ENCODE data around the gene MARCHF2.
A peak's percentile ranks its signal among the peaks of the same experiment; 100 is the strongest.
"Not testable (repeated sequence)": the region's sequence is repeated elsewhere in the genome, so short reads cannot be mapped to it uniquely, and the experiment has no call there.

MARCHF2 gene, protein sequence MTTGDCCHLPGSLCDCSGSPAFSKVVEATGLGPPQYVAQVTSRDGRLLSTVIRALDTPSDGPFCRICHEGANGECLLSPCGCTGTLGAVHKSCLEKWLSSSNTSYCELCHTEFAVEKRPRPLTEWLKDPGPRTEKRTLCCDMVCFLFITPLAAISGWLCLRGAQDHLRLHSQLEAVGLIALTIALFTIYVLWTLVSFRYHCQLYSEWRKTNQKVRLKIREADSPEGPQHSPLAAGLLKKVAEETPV

GRCh38 chr19:8412783-8413628 lies at the start of gene MARCHF2:
TSS of gene MARCHF2 (plus strand) at chr19:8413305. CDS start at chr19:8421841, 8,536 bp downstream.
- DNase-seq, result peak; percentile 38 to 98 (median 94)

DNA sequence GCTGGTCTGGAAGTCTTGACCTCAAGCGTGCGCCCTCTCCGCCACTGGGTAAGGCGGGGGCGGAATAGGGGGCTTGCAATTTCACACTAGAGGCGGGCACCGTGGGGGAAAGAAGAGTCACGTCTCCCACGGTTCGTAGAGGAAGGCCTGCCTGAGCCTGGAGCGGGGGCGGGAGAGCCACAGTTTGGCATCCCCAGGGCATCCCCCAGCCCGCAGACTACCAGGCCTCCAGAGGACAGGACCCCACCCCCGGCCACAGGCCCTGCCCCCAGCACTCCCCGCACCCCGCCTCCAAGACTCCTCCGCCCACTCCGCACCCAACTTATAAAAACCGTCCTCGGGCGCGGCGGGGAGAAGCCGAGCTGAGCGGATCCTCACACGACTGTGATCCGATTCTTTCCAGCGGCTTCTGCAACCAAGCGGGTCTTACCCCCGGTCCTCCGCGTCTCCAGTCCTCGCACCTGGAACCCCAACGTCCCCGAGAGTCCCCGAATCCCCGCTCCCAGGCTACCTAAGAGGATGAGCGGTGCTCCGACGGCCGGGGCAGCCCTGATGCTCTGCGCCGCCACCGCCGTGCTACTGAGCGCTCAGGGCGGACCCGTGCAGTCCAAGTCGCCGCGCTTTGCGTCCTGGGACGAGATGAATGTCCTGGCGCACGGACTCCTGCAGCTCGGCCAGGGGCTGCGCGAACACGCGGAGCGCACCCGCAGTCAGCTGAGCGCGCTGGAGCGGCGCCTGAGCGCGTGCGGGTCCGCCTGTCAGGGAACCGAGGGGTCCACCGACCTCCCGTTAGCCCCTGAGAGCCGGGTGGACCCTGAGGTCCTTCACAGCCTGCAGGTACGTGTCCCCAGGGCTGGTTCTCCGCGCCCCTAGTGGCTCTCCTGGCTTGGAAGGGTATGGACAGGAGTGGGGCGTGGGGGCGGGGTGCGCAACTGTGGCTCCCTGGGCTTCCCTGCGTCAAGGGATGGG lies 49.0 kb upstream of the MARCHF2 start, which contains the start of gene ANGPTL4:
Gene ANGPTL4, plus strand, starts transcription at position 353 of the 969 bp plus-strand sequence. Its CDS starts 167 bp downstream, at position 520.
- peak in 43 of 56 donors; percentile 6 to 69 (median 35) for DNase-seq

DNA sequence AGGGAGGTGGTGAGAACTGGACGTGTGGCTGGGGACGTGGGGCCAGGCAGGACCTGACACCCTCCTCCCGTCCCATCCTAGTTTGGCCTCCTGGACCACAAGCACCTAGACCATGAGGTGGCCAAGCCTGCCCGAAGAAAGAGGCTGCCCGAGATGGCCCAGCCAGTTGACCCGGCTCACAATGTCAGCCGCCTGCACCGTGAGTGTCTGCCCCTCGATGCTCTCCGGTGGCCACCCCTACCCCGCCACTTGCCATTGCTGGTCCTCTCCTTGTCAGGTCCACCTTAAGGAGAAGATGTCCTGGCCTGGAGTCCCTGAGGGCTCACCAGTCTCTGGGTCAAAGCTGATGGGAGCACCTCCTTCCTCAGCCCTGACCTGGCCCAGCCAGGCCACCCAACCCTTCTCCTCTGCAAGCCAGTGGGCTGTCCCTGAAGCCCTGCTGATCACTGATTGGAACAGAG lies 47.0 kb upstream of the MARCHF2 start:
- no peak for DNase-seq

DNA sequence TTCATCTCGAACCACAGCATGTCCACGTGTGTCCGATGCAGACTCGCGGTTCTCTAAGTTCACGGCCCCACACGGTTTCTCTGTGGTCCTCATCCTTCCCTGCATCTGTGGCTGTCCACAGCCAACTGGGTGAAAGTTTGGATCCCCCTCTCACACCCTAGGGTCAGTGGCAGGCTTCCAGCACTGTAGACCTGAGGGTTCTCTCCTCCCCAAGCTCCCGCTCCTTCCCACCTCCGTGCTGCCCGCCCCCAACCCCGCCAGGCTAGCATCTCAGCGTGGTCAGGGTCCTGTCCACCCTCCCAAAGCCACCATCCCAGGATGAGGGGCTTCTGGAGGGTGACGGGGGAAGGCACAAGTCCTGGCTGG lies 46.2 kb upstream of the MARCHF2 start:
- peak in 13 of 56 donors; percentile 16 to 68 (median 48) for DNase-seq

- DNase-seq, result peak in 51 of 56 donors; percentile 14 to 90 (median 60)
These were observed 45.6 kb upstream of the MARCHF2 start for GRCh38 chr19:8367327-8368001.

GRCh38 chr19:8370176-8371010 lies 42.7 kb upstream of the MARCHF2 start:
- no peak for DNase-seq

GRCh38 chr19:8371011-8371804 lies 41.9 kb upstream of the MARCHF2 start:
- DNase-seq, result no peak

- DNase-seq, result peak in 1 of 56 donors; percentile 19
These were observed 39.0 kb upstream of the MARCHF2 start for GRCh38 chr19:8373867-8374813.

DNA sequence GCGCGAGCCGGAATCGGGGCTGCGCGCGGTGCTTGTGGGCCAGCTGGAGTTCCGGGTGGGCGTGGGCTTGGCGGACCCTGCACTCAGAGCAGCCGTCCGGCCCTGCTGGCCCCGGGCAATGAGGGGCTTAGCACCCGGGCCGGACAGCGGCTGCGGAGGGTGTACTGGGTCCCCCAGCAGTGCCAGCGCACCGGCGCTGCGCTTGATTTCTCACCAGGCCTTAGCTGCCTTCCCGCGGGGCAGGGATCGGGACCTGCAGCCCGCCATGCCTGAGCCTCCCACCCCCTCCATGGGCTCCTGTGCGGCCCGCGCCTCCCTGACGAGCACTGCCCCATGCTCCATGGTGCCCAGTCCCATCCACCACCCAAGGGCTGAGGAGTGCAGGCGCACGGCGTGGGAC lies 37.3 kb upstream of the MARCHF2 start:
- not testable (repeated sequence) for DNase-seq

DNA sequence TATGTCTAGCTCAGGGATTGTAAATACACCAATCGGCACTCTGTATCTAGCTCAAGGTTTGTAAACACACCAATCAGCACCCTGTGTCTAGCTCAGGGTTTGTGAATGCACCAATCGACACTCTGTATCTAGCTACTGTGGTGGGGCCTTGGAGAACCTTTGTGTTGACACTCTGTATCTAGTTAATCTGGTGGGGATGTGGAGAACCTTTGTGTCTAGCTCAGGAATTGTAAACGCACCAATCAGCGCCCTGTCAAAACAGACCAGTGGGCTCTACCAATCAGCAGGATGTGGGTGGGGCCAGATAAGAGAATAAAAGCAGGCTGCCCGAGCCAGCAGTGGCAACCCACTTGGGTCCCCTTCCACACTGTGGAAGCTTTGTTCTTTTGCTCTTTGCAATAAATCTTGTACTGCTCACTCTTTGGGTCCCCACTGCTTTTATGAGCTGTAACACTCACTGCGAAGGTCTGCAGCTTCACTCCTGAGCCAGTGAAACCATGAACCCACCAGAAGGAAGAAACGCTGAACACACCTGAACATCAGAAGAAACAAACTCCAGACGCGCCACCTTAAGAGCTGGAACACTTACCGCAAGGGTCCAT lies 36.6 kb upstream of the MARCHF2 start:
- not testable (repeated sequence) for DNase-seq

GRCh38 chr19:8377598-8377997 lies 35.5 kb upstream of the MARCHF2 start:
- DNase-seq, result no peak

DNA sequence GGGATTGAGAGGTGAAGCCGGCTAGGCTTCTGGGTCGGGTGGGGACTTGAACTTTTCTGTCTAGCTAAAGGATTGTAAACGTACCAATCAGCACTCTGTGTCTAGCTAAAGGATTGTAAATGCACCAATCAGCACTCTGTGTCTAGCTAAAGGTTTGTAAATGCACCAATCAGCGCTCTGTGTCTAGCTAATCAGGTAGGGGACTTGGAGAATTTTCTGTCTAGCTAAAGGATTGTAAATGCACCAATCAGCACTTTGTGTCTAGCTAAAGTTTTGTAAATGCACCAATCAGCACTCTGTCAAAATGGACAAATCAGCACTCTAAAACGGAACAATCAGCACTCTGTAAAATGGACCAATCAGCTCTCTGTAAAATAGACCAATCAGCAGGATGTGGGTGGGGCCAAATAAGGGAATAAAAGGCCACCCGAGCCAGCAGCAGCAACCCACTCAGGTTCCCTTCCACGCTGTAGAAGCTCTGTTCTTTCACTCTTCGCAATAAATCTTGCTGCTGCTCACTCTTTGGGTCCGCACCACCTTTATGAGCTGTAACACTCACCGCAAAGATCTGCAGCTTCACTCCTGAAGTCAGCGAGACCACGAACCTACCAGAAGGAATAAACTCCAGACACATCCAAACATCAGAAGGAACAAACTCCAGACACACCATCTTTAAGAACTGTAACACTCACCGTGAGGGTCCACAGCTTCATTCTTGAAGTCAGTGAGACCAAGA lies 33.8 kb upstream of the MARCHF2 start:
- not testable (repeated sequence) for DNase-seq

GRCh38 chr19:8384569-8384968 lies 28.5 kb upstream of the MARCHF2 start:
- not testable (repeated sequence) for DNase-seq

GRCh38 chr19:8385103-8385502 lies 28.0 kb upstream of the MARCHF2 start:
- not testable (repeated sequence) for DNase-seq

DNA sequence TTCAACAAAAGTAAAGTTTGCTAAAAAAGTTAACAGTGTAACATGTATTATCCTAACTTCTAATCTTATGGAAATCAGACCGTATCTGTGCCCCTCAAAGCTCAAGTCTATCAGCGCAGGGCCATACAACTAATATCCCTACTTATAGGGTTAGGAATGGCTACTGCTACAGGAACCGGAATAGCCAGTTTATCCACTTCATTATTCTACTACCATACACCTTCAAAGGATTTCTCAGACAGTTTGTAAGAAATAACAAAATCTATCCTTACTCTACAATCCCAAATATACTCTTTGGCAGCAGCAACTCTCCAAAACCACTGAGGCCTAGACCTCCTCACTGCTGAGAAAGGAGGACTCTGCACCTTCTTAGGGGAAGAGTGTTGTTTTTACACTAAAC lies 27.5 kb upstream of the MARCHF2 start:
- DNase-seq, result not testable (repeated sequence)

- not testable (repeated sequence) for DNase-seq
These were observed 26.7 kb upstream of the MARCHF2 start for GRCh38 chr19:8386419-8386818.

Data from nucleus accumbens (tissue), 56 donors.